Measurements from ENCODE around the gene HDAC4.

The HDAC4 gene

GRCh38 chr2:239165206-239165831 is 235.5 kb downstream of the HDAC4 start:
- Histone ChIP-seq H3K27me3 (ENCODE audit: control insufficient read depth in 1 of 2, insufficient read depth in 2 of 2, low read length in 2 of 2) (no peaks in the 10 kb centered on the region), H3K4me3 (ENCODE audit: low read depth in 1 of 2, low read length in 2 of 2) (no peak overlapping the region), H3K9ac (ENCODE audit: low read length) (no peak overlapping the region), H3K4me1 (ENCODE audit: insufficient read depth, low read length) (peaks cover 19% of the 10 kb centered on the region), H3K9me3 (ENCODE audit: low read length) (no peaks in the 10 kb centered on the region), H3K27ac (ENCODE audit: low read depth, low read length) (no peak overlapping the region), H3K36me3 (ENCODE audit: insufficient read depth, low read length) (peaks cover 50% of the 10 kb centered on the region)

DNA sequence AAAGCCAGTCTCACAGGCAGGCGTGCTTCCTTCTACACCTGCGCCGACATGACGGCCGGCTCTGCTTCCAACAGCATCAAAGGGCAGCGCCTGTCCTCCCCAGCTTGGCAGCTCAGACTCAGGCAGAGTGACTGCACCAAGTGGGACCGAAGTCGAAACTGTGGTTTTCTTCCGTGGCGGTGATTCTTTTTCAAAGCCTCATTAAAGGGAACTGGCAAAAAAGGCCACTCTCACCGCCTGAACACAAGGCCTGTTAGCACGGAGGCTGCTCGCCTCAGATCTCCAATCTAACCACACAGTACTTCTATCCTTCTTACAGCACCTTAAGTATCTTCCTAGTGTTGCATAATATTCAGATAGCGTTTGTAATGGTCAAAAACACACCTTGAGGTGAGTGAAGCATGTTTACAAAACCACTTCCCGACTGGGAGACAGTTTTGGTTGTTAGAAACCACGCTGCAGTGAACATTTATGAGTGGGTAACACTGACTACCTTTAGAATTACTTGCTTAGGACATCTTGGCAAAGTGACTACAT is 236.4 kb downstream of the HDAC4 start:
- Histone ChIP-seq H3K4me1 (ENCODE audit: insufficient read depth, low read length) (peaks cover 19% of the 10 kb centered on the region), H3K36me3 (ENCODE audit: insufficient read depth, low read length) (peaks cover 54% of the 10 kb centered on the region), H3K9me3 (ENCODE audit: low read length) (no peaks in the 10 kb centered on the region), H3K9ac (ENCODE audit: low read length) (no peak overlapping the region), H3K27ac (ENCODE audit: low read depth, low read length) (no peak overlapping the region), H3K4me3 (ENCODE audit: low read depth in 1 of 2, low read length in 2 of 2) (no peak overlapping the region), H3K27me3 (ENCODE audit: control insufficient read depth in 1 of 2, insufficient read depth in 2 of 2, low read length in 2 of 2) (no peaks in the 10 kb centered on the region)

DNA sequence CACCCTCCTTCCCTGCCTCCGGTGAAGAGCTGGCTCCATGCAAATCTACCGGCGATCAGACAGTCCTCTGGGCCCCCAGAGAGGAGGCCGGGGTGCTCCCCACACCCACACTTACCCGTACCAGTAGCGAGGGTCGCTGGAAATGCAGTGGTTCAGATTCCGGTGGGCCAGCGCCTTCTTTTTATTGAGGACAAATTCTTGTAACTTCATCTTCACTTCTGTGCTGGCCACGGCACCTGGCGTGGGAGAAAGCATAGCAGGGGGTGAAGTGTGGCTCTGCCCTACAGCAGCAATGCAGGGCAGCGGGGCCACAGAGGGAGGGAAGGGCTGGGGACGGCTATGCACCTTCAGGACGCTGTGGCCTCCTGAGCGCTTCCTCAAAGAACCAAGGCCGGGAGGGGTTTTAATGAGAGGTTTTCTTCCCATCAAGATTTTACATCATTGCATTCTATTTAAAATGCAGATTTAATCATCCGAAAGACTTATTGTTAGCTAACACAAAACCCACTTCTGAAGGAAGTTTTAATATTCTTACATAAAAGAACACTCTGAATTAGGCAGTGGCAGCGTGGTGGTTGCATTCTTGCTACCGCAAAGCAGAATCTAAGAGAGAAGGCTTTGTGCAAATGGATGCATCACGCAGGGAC is 237.0 kb downstream of the HDAC4 start:
- peaks cover 19% of the 10 kb centered on the region for H3K4me1 ChIP-seq (ENCODE audit: insufficient read depth, low read length)
- no peaks in the 10 kb centered on the region for H3K27me3 ChIP-seq (ENCODE audit: control insufficient read depth in 1 of 2, insufficient read depth in 2 of 2, low read length in 2 of 2)
- no peaks in the 10 kb centered on the region for H3K9me3 ChIP-seq (ENCODE audit: low read length)
- H3K9ac ChIP-seq (ENCODE audit: low read length), result no peak overlapping the region
- no peak overlapping the region for H3K4me3 ChIP-seq (ENCODE audit: low read depth in 1 of 2, low read length in 2 of 2)
- H3K36me3 ChIP-seq (ENCODE audit: insufficient read depth, low read length), result peaks cover 53% of the 10 kb centered on the region
- no peak overlapping the region for H3K27ac ChIP-seq (ENCODE audit: low read depth, low read length)

- Histone ChIP-seq H3K36me3 (ENCODE audit: insufficient read depth, low read length) (peaks cover 50% of the 10 kb centered on the region), H3K9ac (ENCODE audit: low read length) (no peak overlapping the region)
These were observed 237.7 kb downstream of the HDAC4 start for GRCh38 chr2:239162976-239163687.

GRCh38 chr2:239162141-239162821 is 238.5 kb downstream of the HDAC4 start:
- no peak overlapping the region for H3K9ac ChIP-seq (ENCODE audit: low read length)
- no peaks in the 10 kb centered on the region for H3K9me3 ChIP-seq (ENCODE audit: low read length)
- H3K27me3 ChIP-seq (ENCODE audit: control insufficient read depth in 1 of 2, insufficient read depth in 2 of 2, low read length in 2 of 2), result no peaks in the 10 kb centered on the region
- no peak overlapping the region for H3K27ac ChIP-seq (ENCODE audit: low read depth, low read length)
- H3K4me1 ChIP-seq (ENCODE audit: insufficient read depth, low read length), result peaks cover 21% of the 10 kb centered on the region
- peaks cover 49% of the 10 kb centered on the region for H3K36me3 ChIP-seq (ENCODE audit: insufficient read depth, low read length)
- no peak overlapping the region for H3K4me3 ChIP-seq (ENCODE audit: low read depth in 1 of 2, low read length in 2 of 2)

More at GRCh38 chr2:239162976-239163687, 237.7 kb downstream of the HDAC4 start:
- no peaks in the 10 kb centered on the region for H3K27me3 ChIP-seq (ENCODE audit: control insufficient read depth in 1 of 2, insufficient read depth in 2 of 2, low read length in 2 of 2)
- peaks cover 19% of the 10 kb centered on the region for H3K4me1 ChIP-seq (ENCODE audit: insufficient read depth, low read length)
- H3K4me3 ChIP-seq (ENCODE audit: low read depth in 1 of 2, low read length in 2 of 2), result no peak overlapping the region
- no peak overlapping the region for H3K27ac ChIP-seq (ENCODE audit: low read depth, low read length)
- H3K9me3 ChIP-seq (ENCODE audit: low read length), result no peaks in the 10 kb centered on the region

DNA sequence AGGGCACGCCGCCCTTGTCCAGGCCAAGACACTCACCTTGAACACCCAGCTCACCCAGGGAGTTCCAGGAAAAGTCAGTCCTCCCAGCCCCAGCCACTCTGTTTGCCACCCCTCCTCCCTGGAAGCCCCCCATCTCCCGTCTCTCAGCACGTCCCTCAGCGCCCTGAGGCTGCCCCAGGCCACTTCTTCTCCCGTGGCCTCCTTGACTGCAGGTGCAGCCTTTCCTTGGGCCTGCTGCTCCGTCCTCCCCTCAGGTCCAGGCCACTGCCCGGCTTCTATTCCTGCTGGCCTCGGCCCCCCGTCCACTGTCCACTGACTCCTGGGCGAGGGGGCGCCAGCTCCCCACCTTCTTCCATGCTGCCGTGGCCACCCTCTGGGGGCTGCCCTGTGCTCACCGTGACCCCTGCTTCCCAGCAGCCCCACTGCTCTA is 239.1 kb downstream of the HDAC4 start:
- H3K36me3 ChIP-seq (ENCODE audit: insufficient read depth, low read length), result peaks cover 44% of the 10 kb centered on the region
- H3K4me1 ChIP-seq (ENCODE audit: insufficient read depth, low read length), result peaks cover 16% of the 10 kb centered on the region
- no peak overlapping the region for H3K9ac ChIP-seq (ENCODE audit: low read length)
- no peaks in the 10 kb centered on the region for H3K9me3 ChIP-seq (ENCODE audit: low read length)
- H3K27me3 ChIP-seq (ENCODE audit: control insufficient read depth in 1 of 2, insufficient read depth in 2 of 2, low read length in 2 of 2), result no peaks in the 10 kb centered on the region
- H3K27ac ChIP-seq (ENCODE audit: low read depth, low read length), result no peak overlapping the region
- no peak overlapping the region for H3K4me3 ChIP-seq (ENCODE audit: low read depth in 1 of 2, low read length in 2 of 2)

GRCh38 chr2:239160226-239161143 is 240.3 kb downstream of the HDAC4 start:
- Histone ChIP-seq H3K9ac (ENCODE audit: low read length) (no peak overlapping the region), H3K27ac (ENCODE audit: low read depth, low read length) (no peak overlapping the region), H3K27me3 (ENCODE audit: control insufficient read depth in 1 of 2, insufficient read depth in 2 of 2, low read length in 2 of 2) (no peaks in the 10 kb centered on the region), H3K36me3 (ENCODE audit: insufficient read depth, low read length) (peaks cover 54% of the 10 kb centered on the region), H3K9me3 (ENCODE audit: low read length) (no peaks in the 10 kb centered on the region), H3K4me1 (ENCODE audit: insufficient read depth, low read length) (peaks cover 5% of the 10 kb centered on the region), H3K4me3 (ENCODE audit: low read depth in 1 of 2, low read length in 2 of 2) (no peak overlapping the region)

DNA sequence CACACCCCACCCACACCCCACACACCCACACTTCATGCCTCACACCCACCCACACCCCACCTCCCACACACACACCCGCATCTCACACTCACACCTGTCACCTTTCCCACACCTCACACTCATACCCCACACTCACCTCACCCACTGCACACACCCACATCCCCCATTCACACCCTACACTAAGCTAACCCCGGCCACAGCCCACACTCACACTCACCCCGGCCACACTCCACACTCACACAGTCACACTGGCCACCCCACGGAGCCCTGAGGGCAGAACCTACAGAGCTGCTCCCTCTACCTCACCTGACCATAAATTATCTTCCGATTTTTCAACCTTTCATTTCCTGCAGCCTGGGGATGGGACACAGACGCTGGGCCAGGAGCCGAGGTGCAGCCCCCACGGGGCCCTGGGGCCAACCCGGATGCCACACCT is 241.3 kb downstream of the HDAC4 start:
- no peak overlapping the region for H3K4me3 ChIP-seq (ENCODE audit: low read depth in 1 of 2, low read length in 2 of 2)
- no peak overlapping the region for H3K27ac ChIP-seq (ENCODE audit: low read depth, low read length)
- no peaks in the 10 kb centered on the region for H3K9me3 ChIP-seq (ENCODE audit: low read length)
- H3K9ac ChIP-seq (ENCODE audit: low read length), result no peak overlapping the region
- H3K4me1 ChIP-seq (ENCODE audit: insufficient read depth, low read length), result peaks cover 5% of the 10 kb centered on the region
- peaks cover 63% of the 10 kb centered on the region for H3K36me3 ChIP-seq (ENCODE audit: insufficient read depth, low read length)
- H3K27me3 ChIP-seq (ENCODE audit: control insufficient read depth in 1 of 2, insufficient read depth in 2 of 2, low read length in 2 of 2), result no peaks in the 10 kb centered on the region

DNA sequence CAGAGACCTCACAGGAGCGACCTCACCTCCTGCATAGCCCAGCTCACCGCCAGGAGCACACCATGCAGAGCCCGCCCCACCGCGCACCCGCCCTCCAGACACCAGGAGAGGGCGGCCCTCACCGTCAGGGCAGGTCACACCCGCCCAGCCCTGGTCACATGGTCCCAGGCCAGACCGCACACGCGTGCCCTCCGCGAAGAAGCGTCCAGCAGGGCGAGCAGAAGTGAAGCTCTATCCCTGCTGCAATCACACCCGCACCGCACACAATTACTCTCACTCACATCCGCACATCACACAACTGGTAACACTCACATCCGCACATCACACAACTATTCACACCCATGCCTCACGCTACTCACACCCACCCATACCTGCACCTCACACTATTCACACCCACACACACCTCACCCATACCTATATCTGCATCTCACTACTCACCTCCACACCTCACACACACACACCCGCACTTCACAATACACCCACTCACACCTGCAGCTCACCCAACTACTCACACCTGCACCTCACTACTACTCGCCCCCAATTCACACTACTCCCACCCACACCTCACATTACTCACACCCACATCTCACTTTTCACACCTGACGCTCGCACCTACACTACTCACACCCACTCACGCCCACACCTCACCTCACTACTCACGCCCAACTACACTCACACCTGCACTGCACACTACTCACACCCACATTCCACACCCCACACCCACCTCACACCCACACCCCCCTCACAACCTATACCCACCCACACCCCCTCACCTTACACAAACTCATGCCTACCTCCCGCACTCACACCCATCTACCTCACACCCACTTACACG is 242.0 kb downstream of the HDAC4 start:
- Histone ChIP-seq H3K4me1 (ENCODE audit: insufficient read depth, low read length) (peaks cover 5% of the 10 kb centered on the region), H3K9me3 (ENCODE audit: low read length) (no peaks in the 10 kb centered on the region), H3K36me3 (ENCODE audit: insufficient read depth, low read length) (peaks cover 63% of the 10 kb centered on the region), H3K4me3 (ENCODE audit: low read depth in 1 of 2, low read length in 2 of 2) (no peak overlapping the region), H3K9ac (ENCODE audit: low read length) (no peak overlapping the region), H3K27me3 (ENCODE audit: control insufficient read depth in 1 of 2, insufficient read depth in 2 of 2, low read length in 2 of 2) (no peaks in the 10 kb centered on the region), H3K27ac (ENCODE audit: low read depth, low read length) (no peak overlapping the region)

DNA sequence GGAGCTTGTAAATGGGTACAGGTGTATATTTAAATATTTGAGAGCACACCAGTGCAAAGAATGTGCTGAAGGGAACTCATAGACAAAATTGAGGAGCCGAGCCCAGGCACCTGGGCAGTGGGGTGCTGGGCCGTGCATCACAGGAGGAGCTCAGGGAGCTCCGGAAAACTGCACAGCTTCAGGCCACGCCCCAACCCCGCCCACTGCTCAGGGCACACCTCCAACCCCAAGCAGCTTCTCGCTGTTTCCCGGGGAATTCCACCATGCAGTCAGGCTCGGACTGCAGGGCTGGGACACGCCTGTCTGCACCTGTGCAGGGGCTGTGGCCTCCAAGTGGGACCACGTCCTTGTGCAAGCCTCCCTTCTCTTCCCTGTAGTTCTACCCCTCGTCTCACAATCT is 243.0 kb downstream of the HDAC4 start:
- Histone ChIP-seq H3K36me3 (ENCODE audit: insufficient read depth, low read length) (peaks cover 63% of the 10 kb centered on the region), H3K9me3 (ENCODE audit: low read length) (no peaks in the 10 kb centered on the region), H3K4me1 (ENCODE audit: insufficient read depth, low read length) (peaks cover 5% of the 10 kb centered on the region), H3K27ac (ENCODE audit: low read depth, low read length) (no peak overlapping the region), H3K27me3 (ENCODE audit: control insufficient read depth in 1 of 2, insufficient read depth in 2 of 2, low read length in 2 of 2) (no peaks in the 10 kb centered on the region), H3K4me3 (ENCODE audit: low read depth in 1 of 2, low read length in 2 of 2) (no peak overlapping the region), H3K9ac (ENCODE audit: low read length) (no peak overlapping the region)
